ENCODE data around the gene OR51B6. TPM values are rescaled to one million over a fixed set of nuclear protein-coding genes. Genes with fewer than 3 reads are reported as not detected.

The OR51B6 gene
- total and polyA plus RNA-seq, 2 experiments from 2014 or later = not detected

DNA sequence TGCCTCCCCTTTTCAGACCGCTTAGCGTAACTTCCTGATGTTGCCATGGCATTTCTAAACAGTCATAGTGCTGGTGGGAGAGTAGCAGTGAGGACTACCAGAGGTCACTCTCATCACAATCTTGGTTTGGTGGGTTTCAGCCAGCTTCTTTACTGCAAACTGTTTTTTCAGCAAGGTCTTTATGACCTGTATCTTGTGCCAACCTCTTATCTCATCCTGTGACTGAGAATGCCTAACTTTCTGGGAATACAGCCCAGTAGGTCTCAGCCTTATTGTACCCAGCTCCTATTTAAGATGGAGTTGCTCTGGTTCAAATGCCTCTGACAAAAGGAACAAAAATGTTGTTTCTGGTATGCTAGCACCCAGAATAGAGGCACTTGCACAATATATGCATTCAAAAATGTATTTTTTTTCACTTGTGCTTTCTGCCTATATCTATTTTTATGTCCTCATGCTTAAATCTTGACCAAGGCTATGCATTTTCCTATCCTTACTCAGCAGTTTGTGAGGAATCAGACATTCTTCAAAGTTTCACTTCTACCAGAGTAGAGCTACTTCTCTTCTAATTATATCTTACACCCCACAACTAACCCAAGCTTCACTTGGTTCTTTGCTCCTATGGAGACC, 16.3 kb downstream of the OR51B6 start:
- H3K4me2 ChIP-seq = no peak overlapping the region

DNA sequence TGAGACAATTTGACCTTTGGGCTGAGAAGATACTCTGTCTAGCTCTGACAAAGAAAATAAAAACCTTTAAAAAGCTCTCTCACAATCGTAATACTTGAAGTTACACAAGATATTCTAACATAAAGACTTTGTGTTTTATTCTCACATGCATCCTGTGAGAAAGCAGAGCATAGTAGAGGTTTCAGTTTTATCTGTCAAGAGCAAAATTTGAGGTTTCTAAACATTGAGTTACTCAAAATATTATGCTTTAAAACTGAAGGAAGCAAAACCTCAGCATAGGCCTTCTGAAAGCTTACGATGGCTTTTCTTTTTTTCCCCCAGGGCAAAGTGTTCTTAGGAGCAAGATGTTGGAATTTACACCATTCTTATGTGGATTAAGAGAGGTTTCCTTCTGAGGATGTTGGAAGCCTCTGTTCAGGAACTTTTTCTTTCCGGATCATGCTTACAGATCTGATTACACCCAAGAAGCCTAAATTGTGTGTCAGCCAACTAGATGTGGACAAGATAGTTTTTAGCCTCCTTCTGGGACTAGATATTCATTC, 17.3 kb downstream of the OR51B6 start:
- Histone ChIP-seq H3K9me3 (ENCODE audit: low read depth) (no peaks in the 10 kb centered on the region), H3K9me2 (replicated peaks; ENCODE audit: insufficient read depth) (no peaks in the 10 kb centered on the region), H4K20me1 (ENCODE audit: insufficient read depth, poor library complexity, severe bottlenecking) (no peaks in the 10 kb centered on the region), H3K36me3 (replicated peaks; ENCODE audit: insufficient read depth, low read depth) (no peaks in the 10 kb centered on the region), H3K4me2 (no peak overlapping the region), H3K27ac (no peak overlapping the region), H3K79me2 (no peaks in the 10 kb centered on the region), H3K4me3 (no peak overlapping the region), H2AFZ (no peak overlapping the region), H3K27me3 (no peaks in the 10 kb centered on the region), H3K4me1 (ENCODE audit: insufficient read depth) (no peaks in the 10 kb centered on the region)
- DNase-seq (ENCODE audit: low spot score) = no peak
- TF ChIP-seq, protein P1, sequence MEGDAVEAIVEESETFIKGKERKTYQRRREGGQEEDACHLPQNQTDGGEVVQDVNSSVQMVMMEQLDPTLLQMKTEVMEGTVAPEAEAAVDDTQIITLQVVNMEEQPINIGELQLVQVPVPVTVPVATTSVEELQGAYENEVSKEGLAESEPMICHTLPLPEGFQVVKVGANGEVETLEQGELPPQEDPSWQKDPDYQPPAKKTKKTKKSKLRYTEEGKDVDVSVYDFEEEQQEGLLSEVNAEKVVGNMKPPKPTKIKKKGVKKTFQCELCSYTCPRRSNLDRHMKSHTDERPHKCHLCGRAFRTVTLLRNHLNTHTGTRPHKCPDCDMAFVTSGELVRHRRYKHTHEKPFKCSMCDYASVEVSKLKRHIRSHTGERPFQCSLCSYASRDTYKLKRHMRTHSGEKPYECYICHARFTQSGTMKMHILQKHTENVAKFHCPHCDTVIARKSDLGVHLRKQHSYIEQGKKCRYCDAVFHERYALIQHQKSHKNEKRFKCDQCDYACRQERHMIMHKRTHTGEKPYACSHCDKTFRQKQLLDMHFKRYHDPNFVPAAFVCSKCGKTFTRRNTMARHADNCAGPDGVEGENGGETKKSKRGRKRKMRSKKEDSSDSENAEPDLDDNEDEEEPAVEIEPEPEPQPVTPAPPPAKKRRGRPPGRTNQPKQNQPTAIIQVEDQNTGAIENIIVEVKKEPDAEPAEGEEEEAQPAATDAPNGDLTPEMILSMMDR (IDR thresholded peaks at IDR 0.05; ENCODE audit: poor library complexity) = no peak
- TF ChIP-seq EZH2 (IDR thresholded peaks at IDR 0.05; ENCODE audit: borderline replicate concordance) = no peak
- WGBS (ENCODE audit: low lambda C conversion rate, missing lambda C conversion rate) = 32% methylated on average over 3 of the region's 3 CpGs

More for the DNA sequence above, 16.3 kb downstream of the OR51B6 start:
- Histone ChIP-seq H3K27me3 (no peaks in the 10 kb centered on the region), H3K9me3 (ENCODE audit: low read depth) (no peaks in the 10 kb centered on the region), H3K4me3 (no peak overlapping the region), H3K4me1 (ENCODE audit: insufficient read depth) (no peaks in the 10 kb centered on the region), H2AFZ (no peak overlapping the region), H3K79me2 (no peaks in the 10 kb centered on the region), H4K20me1 (ENCODE audit: insufficient read depth, poor library complexity, severe bottlenecking) (no peaks in the 10 kb centered on the region), H3K27ac (no peak overlapping the region), H3K36me3 (replicated peaks; ENCODE audit: insufficient read depth, low read depth) (no peaks in the 10 kb centered on the region), H3K9me2 (replicated peaks; ENCODE audit: insufficient read depth) (no peaks in the 10 kb centered on the region)
- DNase-seq (ENCODE audit: low spot score) = no peak
- TF ChIP-seq EZH2 (IDR thresholded peaks at IDR 0.05; ENCODE audit: borderline replicate concordance) (no peak), EZH2phosphoT487 (IDR thresholded peaks at IDR 0.05; ENCODE audit: low read depth, severe bottlenecking, unreplicated experiment) (no peak)
- TF ChIP-seq, protein P1 (IDR thresholded peaks at IDR 0.05; ENCODE audit: poor library complexity) = no peak
- 36% methylated on average over 2 of the region's 2 CpGs for WGBS (ENCODE audit: low lambda C conversion rate, missing lambda C conversion rate)

DNA sequence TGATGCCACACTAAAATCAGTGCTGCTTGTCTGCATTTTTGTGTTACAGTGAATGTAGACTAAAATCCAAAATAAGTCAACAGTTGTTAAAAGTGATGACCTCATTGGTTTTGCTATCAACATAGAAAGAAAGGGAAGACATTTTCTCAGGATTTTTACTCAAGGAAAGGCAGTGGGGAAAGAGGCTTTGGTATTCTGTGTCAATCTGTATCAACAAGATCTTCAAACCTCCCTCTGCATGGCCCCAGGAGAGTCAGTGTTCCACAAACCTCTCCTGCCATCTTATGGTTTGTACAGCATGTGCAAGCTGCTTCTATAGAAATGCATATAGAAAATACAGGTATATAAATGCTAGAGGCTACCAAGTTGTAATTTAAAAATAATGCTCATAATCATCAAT, 18.5 kb downstream of the OR51B6 start:
- H3K9me2 ChIP-seq (replicated peaks; ENCODE audit: insufficient read depth) = no peaks in the 10 kb centered on the region
- DNase-seq (ENCODE audit: low spot score) = no peak
- TF ChIP-seq EZH2 (IDR thresholded peaks at IDR 0.05; ENCODE audit: borderline replicate concordance) = no peak
- TF ChIP-seq, protein P1 (IDR thresholded peaks at IDR 0.05; ENCODE audit: poor library complexity) = peak; percentile 38
- no peaks in the 10 kb centered on the region for H3K9me3 ChIP-seq (ENCODE audit: low read depth)
- H3K27me3 ChIP-seq = no peaks in the 10 kb centered on the region
- H3K4me3 ChIP-seq = no peak overlapping the region
- no peak overlapping the region for H3K4me2 ChIP-seq
- H3K4me1 ChIP-seq (ENCODE audit: insufficient read depth) = no peaks in the 10 kb centered on the region
- no peaks in the 10 kb centered on the region for H4K20me1 ChIP-seq (ENCODE audit: insufficient read depth, poor library complexity, severe bottlenecking)
- H3K36me3 ChIP-seq (replicated peaks; ENCODE audit: insufficient read depth, low read depth) = no peaks in the 10 kb centered on the region
- H2AFZ ChIP-seq = no peak overlapping the region
- no peak overlapping the region for H3K27ac ChIP-seq
- no peaks in the 10 kb centered on the region for H3K79me2 ChIP-seq

Measured in hepatocyte (in vitro differentiated cells).